HG02798 (cell line): ENCODE results near the gene SEBOX.

Experiments
- ATAC-seq: cut with Tn5 transposase; IDR thresholded peaks from one replicate; pipeline ENCODE4 v1.9.1; 2021; ENCODE audit warnings: mild to moderate bottlenecking; ENCODE audit not compliant: unreplicated experiment, poor library complexity

SEBOX gene, protein sequence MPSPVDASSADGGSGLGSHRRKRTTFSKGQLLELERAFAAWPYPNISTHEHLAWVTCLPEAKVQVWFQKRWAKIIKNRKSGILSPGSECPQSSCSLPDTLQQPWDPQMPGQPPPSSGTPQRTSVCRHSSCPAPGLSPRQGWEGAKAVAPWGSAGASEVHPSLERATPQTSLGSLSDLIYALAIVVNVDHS

GRCh38 chr17:28364665-28365363 is at the start of gene SEBOX:
SEBOX (minus strand) TSS chr17:28365199; CDS start chr17:28365151, 48 bp downstream.
- ATAC-seq = no peak

GRCh38 chr17:28413804-28414203 is 48.8 kb upstream of the SEBOX start:
- no peak for ATAC-seq

DNA sequence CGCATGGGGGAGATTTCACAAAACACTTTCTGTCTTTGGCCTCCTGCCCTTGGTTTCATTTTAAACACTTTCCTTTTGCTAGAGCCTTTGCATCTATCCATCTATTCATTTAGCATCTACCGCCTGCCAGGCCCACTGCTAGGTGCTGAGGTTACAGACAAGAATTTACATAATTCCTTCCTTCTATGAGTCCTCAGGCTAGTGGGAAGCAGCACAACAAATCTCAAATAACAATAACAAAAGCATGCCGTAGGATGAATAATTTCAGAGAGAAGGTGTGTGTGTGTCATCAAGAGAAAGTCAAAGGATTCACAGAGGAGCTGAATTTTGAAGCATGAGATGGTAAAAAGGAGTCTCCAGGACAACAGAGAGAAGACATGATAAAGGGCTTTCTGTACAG is 47.1 kb upstream of the SEBOX start:
- ATAC-seq = no peak

GRCh38 chr17:28407974-28408306 is 42.9 kb upstream of the SEBOX start:
- no peak for ATAC-seq

DNA sequence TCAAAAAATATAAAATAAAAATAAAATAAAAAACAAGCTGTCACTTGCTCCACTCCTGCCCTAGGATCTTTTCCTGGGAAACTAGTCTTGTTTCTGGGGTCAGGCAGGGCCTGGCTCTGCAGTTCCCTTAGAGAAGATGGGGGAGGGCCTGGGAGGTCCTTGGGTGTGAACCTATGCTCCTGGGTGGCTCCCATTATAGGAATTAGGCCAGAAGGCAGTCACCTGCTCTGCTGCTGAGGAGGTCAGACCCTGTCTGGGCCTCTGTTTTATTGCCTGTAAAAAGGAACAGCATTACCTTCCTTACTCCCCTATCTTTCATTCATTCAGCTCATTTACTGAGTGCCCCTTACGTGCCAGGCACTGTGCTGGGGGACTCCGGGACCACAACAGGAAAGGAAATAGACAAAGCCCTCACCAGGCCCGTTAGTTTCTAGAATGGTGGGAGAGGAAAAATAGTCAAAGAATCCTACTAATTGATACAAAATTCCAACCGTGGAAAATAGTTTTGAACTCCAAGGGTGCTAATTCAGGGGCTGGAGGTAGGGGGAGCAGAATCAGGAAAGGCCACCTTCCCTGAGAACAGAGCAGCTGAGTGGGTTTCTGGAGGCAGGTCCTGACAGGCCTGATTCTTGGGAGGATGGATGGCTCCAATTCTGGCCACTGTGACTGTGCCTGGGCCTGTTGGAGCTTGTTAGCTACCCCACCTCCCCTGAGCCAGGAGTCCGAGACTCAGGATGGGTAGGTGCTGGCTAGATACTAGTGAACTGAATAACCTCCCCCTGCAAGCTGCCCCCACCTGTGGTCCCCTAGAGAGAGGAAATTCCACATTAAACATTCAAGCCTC is 42.4 kb upstream of the SEBOX start:
- ATAC-seq = no peak

GRCh38 chr17:28406473-28406814 is 41.4 kb upstream of the SEBOX start:
- peak; percentile 8 for ATAC-seq

- ATAC-seq = peak; percentile 76
These were observed 40.9 kb upstream of the SEBOX start, which contains the start of gene SLC46A1 for GRCh38 chr17:28405632-28406472. SLC46A1 (minus strand) TSS chr17:28406212; CDS start chr17:28406114, 98 bp downstream.

- ATAC-seq = no peak
These were observed 40.0 kb upstream of the SEBOX start for GRCh38 chr17:28404812-28405570.

DNA sequence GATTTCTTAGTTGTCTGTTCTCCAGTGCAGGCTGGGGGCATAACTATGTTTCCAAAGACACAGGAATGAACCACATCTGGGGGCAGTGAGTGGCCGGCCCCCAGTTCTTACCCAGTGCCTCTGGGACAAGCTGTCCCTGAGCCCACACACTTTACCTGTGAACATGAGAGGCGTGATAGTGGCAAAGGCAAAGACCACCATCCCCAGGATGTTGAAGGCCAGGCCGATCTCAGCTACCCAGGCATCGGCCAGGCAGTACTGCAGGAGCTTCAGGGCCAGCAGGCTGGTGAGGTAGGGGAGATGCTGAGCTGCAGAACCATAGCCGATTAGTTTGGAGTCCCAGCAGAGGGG is 39.4 kb upstream of the SEBOX start:
- no peak for ATAC-seq

GRCh38 chr17:28404007-28404406 is 39.0 kb upstream of the SEBOX start:
- ATAC-seq = no peak

DNA sequence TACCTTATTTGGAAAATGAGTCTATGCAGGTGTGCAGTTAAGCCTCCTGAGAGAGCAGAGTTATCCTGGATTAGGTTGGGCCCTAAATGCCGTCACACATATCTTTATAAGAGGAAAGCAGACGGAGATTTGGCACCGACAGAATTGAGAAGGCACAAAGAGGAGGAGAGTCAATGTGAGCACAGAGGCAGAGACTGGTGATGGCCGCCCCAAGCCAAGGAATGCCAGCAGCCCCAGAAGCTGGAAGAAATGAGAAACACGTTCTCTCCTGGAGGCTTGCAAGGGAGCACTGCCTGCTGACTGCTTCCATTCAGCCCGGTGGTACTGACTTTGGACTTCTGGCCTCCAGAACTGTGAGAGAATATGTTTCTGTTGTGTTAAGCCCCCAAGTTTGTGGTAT is 37.8 kb upstream of the SEBOX start:
- ATAC-seq = no peak

- ATAC-seq = no peak
These were observed 37.2 kb upstream of the SEBOX start for GRCh38 chr17:28402224-28402630.

- no peak for ATAC-seq
These were observed 34.8 kb upstream of the SEBOX start for GRCh38 chr17:28399808-28400207.

GRCh38 chr17:28398280-28398981 is 33.4 kb upstream of the SEBOX start:
- no peak for ATAC-seq

- ATAC-seq = no peak
These were observed 32.8 kb upstream of the SEBOX start for GRCh38 chr17:28397687-28398279.

GRCh38 chr17:28397275-28397674 is 32.3 kb upstream of the SEBOX start:
- no peak for ATAC-seq

DNA sequence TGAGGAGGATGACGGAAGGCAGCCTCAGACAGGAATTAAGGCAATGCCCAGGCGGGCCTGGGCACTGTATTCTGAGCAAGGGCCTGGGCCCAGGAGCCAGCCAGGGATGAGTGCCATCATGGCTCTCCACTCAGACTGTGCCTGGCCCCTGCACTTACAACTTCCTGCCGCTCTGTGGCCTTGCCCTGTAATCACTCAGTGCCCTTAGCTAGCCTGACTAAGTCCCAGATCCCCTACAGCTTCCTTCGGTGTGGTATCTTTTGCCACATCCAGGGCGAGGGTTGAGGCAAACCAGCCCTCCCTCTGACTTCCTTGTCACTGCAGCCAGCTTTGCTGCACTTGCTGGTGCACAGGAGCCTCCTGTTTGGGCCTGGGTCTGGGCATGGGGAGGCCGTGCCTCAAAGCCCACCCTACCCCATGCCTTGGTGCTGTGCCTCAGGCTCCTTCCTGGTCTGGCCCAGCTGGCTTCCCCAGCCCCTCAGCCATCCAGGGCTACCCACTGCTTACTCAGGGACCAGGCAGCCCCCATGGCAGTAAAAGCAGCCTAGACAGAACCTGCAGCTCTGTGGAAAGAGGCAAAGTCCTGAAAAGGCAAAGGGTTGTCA is 31.7 kb upstream of the SEBOX start:
- no peak for ATAC-seq

DNA sequence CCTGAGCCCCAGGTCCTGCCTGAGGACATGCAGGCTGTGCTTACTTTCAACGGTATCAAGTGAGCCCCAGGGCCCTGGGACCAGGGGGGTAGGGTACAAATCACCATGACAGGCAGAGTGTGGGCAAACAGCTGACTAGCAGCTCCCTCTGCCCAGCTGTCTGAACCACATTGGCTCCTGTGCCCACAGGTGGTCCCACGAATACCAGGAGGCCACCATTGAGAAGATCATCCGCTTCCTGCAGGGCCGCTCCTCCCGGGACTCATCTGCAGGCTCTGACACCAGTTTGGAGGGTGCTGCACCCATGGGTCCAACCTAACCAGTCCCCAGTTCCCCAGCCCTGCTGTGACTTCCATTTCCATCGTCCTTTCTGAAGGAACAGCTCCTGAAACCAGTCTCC is 31.0 kb upstream of the SEBOX start:
- ATAC-seq = no peak

GRCh38 chr17:28395426-28395825 is 30.4 kb upstream of the SEBOX start:
- ATAC-seq = no peak
